Endothelial cell of umbilical vein (primary cell): ENCODE measurements around the gene PHF2. TPM values are rescaled to one million over a fixed set of nuclear protein-coding genes. Genes with fewer than 3 reads are reported as not detected.

Experiments used
- BruUV-seq: library from RNA; stranded (reverse); fragments of 400-500 nt; replicated peaks from 2 replicates; lab custom pipeline; 2021; lab: Mats Ljungman, UMichigan
- CTCF ChIA-PET: fragments of 300-600, 350-600 bp; sonication (Branson Sonifier 250); formaldehyde crosslinking; loops from one replicate; lab custom pipeline; 2021; ENCODE audit warnings: antibody characterized with exemption, inconsistent platforms; lab: Charles Lee
- POLR2A ChIA-PET: fragments of 300-600, 350-600 bp; sonication (Branson Sonifier 250); formaldehyde crosslinking; loops from one replicate; lab custom pipeline; 2021; ENCODE audit warnings: antibody characterized with exemption, inconsistent platforms; lab: Charles Lee
- DNase-seq: peaks from one replicate; pipeline ENCODE4 v3.0.0-alpha.2; 2011; ENCODE audit warnings: low read depth, low spot score
- FAIRE-seq: peaks from 2 replicates; lab custom pipeline; 2011; peaks lifted over from hg19 to GRCh38; lab: Jason Lieb, UNC
- H2AFZ ChIP-seq: 2 replicates; pipeline ENCODE4 v1.6.0; 2012; ENCODE audit warnings: low read depth, low read length, control low read depth, inconsistent platforms
- H3K27ac ChIP-seq: 2 replicates; pipeline ENCODE4 v1.5.1; 2011; ENCODE audit warnings: low read depth, mild to moderate bottlenecking, control low read depth, low read length, moderate library complexity; ENCODE audit not compliant: insufficient read depth
- H3K27me3 ChIP-seq, 2 experiments: 2 replicates each; pipeline versions ENCODE4 v1.6.0 to v1.6.1; 2011; ENCODE audit warnings: low read length in 2 of 2, mixed read lengths in 1 of 2; ENCODE audit not compliant: control insufficient read depth in 2 of 2, insufficient read depth in 2 of 2
- H3K36me3 ChIP-seq, 2 experiments: 2 replicates in 1 of 2; 3 replicates in 1 of 2; pipeline ENCODE4 v1.5.1; 2011; ENCODE audit warnings: low read length in 2 of 2, mild to moderate bottlenecking in 1 of 2, moderate library complexity in 1 of 2; ENCODE audit not compliant: control insufficient read depth in 2 of 2, insufficient read depth in 2 of 2; ENCODE audit errors: extremely low read depth in 1 of 2
- H3K4me1 ChIP-seq: 3 replicates; pipeline ENCODE4 v1.5.1; 2011; ENCODE audit warnings: mild to moderate bottlenecking, low read length; ENCODE audit not compliant: control insufficient read depth, insufficient read depth; ENCODE audit errors: extremely low read depth
- H3K4me2 ChIP-seq: 2 replicates; pipeline ENCODE4 v1.6.1; 2011; ENCODE audit warnings: low read length, control low read depth, mixed read lengths; ENCODE audit not compliant: insufficient read depth
- H3K4me3 ChIP-seq, 3 experiments: fragments of 200-600 bp in 1 of 3; sonication (generic), shearing (Covaris generic) in 1 of 3; replicated peaks in 1 of 3; 2 replicates each; pipeline ENCODE4 v1.5.1; 2011 to 2016; ENCODE audit warnings: control low read depth in 3 of 3, low read length in 3 of 3, mild to moderate bottlenecking in 2 of 3, inconsistent platforms in 1 of 3, low read depth in 1 of 3, moderate library complexity in 1 of 3; ENCODE audit not compliant: insufficient read depth in 1 of 3
- H3K79me2 ChIP-seq: 2 replicates; pipeline ENCODE4 v1.6.0; 2012; ENCODE audit warnings: low read length, inconsistent platforms; ENCODE audit not compliant: control insufficient read depth, insufficient read depth
- H3K9ac ChIP-seq: replicated peaks from 2 replicates; pipeline ENCODE3; 2011; ENCODE audit warnings: low read length, control low read depth; ENCODE audit not compliant: insufficient read depth; ENCODE audit errors: extremely low read depth
- H3K9me1 ChIP-seq: replicated peaks from 3 replicates; pipeline ENCODE4 v1.6.0; 2011; ENCODE audit warnings: mild to moderate bottlenecking, low read length; ENCODE audit not compliant: control insufficient read depth, insufficient read depth; ENCODE audit errors: extremely low read depth
- H3K9me3 ChIP-seq: replicated peaks from 2 replicates; pipeline ENCODE4 v1.5.1; 2012; ENCODE audit warnings: low read length, inconsistent platforms; ENCODE audit not compliant: control insufficient read depth, insufficient read depth
- H4K20me1 ChIP-seq: replicated peaks from 2 replicates; pipeline ENCODE3; 2011; ENCODE audit warnings: mild to moderate bottlenecking, low read length; ENCODE audit not compliant: control insufficient read depth, insufficient read depth; ENCODE audit errors: extremely low read depth
- EZH2 ChIP-seq: IDR thresholded peaks from 2 replicates; pipeline ENCODE4 v1.6.1; 2012; ENCODE audit warnings: borderline replicate concordance, low read depth, mild to moderate bottlenecking, moderate library complexity, low read length, inconsistent platforms; ENCODE audit not compliant: severe bottlenecking
- FOS ChIP-seq: IDR thresholded peaks from 2 replicates; pipeline ENCODE4 v1.6.1; 2011; ENCODE audit warnings: mild to moderate bottlenecking, low read length, moderate library complexity, borderline replicate concordance; ENCODE audit not compliant: insufficient read depth
- GATA2 ChIP-seq: IDR thresholded peaks from 2 replicates; pipeline ENCODE4 v1.7.0; 2011; ENCODE audit warnings: low read depth, mild to moderate bottlenecking, moderate library complexity, mixed read lengths, low read length; ENCODE audit not compliant: insufficient read length, insufficient read depth
- JUN ChIP-seq: IDR thresholded peaks from 2 replicates; pipeline ENCODE4 v1.6.1; 2011; ENCODE audit warnings: borderline replicate concordance, low read depth; ENCODE audit not compliant: insufficient read length, insufficient read depth
- POLR2AphosphoS5 ChIP-seq: IDR thresholded peaks from 2 replicates; pipeline ENCODE4 v1.6.1; 2012; ENCODE audit warnings: low read depth, mild to moderate bottlenecking, control low read depth, low read length, moderate library complexity; ENCODE audit not compliant: insufficient read depth
- dilution Hi-C: fragments of 300-500 bp; cut with MboI; formaldehyde crosslinking; loops from one replicate; pipeline ENCODE4 v1.15.0; 2019; ENCODE audit warnings: low sequenced_read_pairs; ENCODE audit not compliant: extremely low pct_ligation_motif_present
- intact Hi-C: fragments of 100-400 bp; cut with micrococcal nuclease; formaldehyde crosslinking; loops from one replicate; pipeline ENCODE4 v1.10.0; 2022
- polyA plus RNA-seq, 4 experiments: library from polyadenylated mRNA; depleted of rRNA in 3 of 4; stranded (reverse) in 3 of 4; unstranded in 1 of 4; fragments of >200 nt; gene quantifications; 2 replicates each; pipeline versions ENCODE4 v1.2.1 to v1.2.3, GENCODE V29; 2011 to 2012; ENCODE audit warnings: missing spikeins in 1 of 4
- total RNA-seq: library from RNA; stranded (reverse); gene quantifications from 2 replicates; pipeline ENCODE4 v1.2.3, GENCODE V29; 2021
- TF ChIP-seq, protein P1 (sequence below): IDR thresholded peaks from 2 replicates; pipeline ENCODE4 v1.6.1; 2011; ENCODE audit not compliant: insufficient read depth, insufficient read length

The PHF2 gene
- total and polyA plus RNA-seq, 2 donors (not counting 3 experiments of a cell fraction or from before 2014, with no cell fraction given) = 9.8 to 22.5 TPM

DNA sequence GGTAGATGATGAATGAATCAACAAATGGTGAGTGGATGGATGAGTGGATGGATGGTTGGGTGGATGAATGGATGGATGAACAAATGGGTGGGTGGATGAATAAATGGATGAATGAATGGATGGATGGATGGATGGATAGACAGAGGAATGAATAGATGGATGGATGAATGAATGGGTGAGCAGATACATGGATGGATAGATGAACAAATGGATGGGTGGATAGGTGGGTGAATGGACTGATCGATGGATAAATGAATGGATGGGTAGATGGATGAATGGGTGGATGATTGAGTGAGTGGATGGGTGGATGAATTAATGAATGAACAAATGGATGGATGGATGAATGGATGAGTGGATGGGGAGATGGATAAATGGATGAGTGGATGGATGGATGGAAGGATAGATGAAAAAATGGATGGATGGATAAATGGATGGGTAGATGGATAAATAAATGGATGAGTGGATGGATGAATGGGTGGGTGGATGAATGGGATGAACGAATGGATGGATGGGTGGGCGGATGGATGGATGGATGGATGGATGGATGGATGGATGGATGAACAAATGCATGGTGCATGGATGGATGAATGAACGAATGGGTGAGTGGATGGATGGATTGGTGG, 85.7 kb downstream of the PHF2 start:
- Histone ChIP-seq H3K4me2 (no peak overlapping the region), H3K4me3 (no peak overlapping the region), H4K20me1 (no peaks in the 10 kb centered on the region), H3K27ac (no peak overlapping the region), H3K4me1 (no peaks in the 10 kb centered on the region), H2AFZ (no peak overlapping the region), H3K27me3 (no peaks in the 10 kb centered on the region), H3K79me2 (no peaks in the 10 kb centered on the region), H3K36me3 (peaks cover 0 to 20% of the 10 kb centered on the region in 2 experiments), H3K9me1 (no peaks in the 10 kb centered on the region), H3K9ac (no peak overlapping the region), H3K9me3 (no peaks in the 10 kb centered on the region)
- TF ChIP-seq GATA2 (no peak), JUN (no peak), EZH2 (no peak), FOS (no peak), POLR2AphosphoS5 (no peak)
- TF ChIP-seq, protein P1, sequence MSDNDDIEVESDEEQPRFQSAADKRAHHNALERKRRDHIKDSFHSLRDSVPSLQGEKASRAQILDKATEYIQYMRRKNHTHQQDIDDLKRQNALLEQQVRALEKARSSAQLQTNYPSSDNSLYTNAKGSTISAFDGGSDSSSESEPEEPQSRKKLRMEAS = no peak
- FAIRE-seq (no peak), DNase-seq (no peak)
- POLR2A ChIA-PET = no interaction called here
- dilution Hi-C loops (no loop called here), intact Hi-C loops (no loop called here)
- CTCF ChIA-PET = no interaction called here
- BruUV-seq = no TSS peak

DNA sequence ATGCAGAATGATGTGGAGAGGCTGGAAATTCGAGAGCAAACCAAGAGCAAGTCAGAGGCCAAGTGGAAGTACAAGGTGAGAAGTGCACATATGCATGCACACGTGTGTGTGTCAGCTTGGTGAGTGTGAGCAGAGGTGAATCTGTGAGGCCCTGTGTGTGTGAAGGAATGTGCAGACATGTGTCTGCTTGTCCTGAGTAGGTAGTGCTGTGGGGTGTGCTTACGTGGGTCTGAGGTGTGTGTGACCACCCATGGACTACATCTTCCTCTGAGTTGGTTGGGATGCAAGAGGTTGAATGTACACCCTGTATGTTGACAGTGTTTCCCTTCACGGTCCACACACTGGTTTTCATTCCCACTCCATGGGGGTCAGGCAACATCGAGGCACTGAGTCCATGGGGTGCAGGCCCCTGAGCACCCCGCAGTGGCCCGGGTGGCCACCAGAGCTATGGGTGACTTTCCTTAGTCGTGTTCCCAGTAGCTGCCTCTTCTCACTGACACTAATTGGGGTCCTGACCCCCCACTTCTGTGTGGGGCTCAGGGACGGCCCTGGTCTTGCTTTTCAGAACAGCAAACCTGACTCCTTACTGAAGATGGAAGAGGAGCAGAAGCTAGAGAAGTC, 86.7 kb downstream of the PHF2 start:
- intact Hi-C loops (no loop called here), dilution Hi-C loops (no loop called here)
- Histone ChIP-seq H3K4me2 (no peak overlapping the region), H3K9ac (no peak overlapping the region), H3K4me3 (no peak overlapping the region), H3K27ac (no peak overlapping the region), H3K9me3 (no peaks in the 10 kb centered on the region), H3K9me1 (no peaks in the 10 kb centered on the region), H3K27me3 (no peaks in the 10 kb centered on the region), H3K79me2 (no peaks in the 10 kb centered on the region), H3K4me1 (no peaks in the 10 kb centered on the region), H2AFZ (no peak overlapping the region), H3K36me3 (peaks cover 0 to 18% of the 10 kb centered on the region in 2 experiments), H4K20me1 (no peaks in the 10 kb centered on the region)
- ChIA-PET CTCF (no interaction called here), POLR2A (no interaction called here)
- TF ChIP-seq GATA2 = no peak
- DNase-seq (no peak), FAIRE-seq (no peak)
- no TSS peak for BruUV-seq
